OCI-M1 (cell line): ENCODE results near the gene PRIM1.
"Not testable (repeated sequence)": the region's sequence is repeated elsewhere in the genome, so short reads cannot be mapped to it uniquely, and the experiment has no call there.

Experiments used
- DNase-seq: peaks from one replicate; lab custom pipeline; 2025; lab: John Stamatoyannopoulos, UW

Gene PRIM1

DNA sequence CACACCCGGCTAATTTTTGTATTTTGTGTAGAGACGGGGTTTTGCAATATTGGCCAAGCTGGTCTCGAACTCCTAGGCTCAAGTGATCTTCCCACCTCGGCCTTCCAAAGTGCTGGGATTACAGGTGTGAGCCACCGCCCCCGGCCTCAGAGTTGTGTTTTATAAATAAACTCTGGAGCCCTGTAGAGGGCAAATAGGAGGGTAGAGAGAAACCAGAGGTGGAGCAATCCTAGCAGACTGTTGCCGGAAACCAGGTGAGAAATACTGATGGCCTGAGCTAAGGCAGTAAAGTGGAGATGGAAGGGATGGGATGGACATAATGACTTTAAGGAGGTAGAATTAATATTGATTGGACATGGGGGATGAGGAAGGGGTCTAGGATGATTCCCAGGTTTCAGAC lies 8.3 kb upstream of the PRIM1 start:
- DNase-seq = no peak

DNA sequence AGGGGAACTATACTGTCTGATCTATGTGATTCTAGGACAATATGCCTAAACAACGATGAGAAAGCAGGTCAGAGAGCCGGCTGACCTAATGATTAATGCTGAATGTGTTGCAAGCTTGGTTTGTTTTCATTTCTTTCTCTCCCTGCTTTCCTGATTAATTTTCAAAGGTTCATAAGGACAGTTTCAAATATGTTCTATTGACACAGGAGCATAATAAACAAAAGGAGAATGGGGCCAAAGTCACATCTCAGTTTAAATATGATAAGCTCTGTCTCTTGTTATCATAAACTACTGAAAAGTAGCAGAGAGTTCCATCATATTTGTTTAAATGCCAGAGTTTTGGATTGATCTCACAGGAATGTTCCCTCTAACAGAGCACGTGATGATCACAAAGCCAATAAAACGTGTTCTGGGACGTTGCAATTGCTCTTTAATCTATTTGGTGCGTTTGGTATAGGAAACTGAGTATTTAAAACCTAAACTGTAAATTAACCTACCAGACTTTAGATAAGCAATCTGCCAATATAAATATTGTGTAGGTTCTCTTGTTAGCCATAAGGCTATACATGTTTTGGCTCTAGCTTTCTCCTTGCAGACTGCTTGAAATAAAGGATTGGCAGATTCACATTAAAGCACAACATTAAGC lies 7.3 kb upstream of the PRIM1 start:
- no peak for DNase-seq

DNA sequence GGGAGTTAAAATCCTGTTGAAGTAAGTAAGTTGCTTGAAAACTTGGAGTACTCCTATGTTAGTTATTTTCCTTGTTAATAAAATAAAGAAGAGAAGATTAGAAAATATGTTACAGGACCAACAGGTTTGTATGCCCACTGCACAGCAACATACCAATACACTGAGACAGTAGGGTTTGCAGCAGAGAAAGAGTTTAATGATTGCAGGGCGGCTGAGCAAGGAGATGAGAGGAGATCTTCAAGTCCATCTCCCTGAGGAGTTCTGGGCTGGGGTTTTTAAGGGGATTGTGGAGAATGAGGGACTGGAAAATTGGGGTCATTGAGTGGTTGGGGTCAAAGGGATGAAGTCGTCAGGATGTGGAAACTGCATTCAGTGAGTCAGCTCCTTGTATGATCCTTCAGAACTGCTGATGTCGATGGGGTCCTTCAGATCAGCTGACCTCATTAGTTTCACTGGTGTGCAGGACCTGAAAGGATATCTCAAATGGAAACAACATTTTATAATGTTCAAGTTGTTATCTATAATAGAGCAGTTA lies 6.7 kb upstream of the PRIM1 start:
- DNase-seq = no peak

DNA sequence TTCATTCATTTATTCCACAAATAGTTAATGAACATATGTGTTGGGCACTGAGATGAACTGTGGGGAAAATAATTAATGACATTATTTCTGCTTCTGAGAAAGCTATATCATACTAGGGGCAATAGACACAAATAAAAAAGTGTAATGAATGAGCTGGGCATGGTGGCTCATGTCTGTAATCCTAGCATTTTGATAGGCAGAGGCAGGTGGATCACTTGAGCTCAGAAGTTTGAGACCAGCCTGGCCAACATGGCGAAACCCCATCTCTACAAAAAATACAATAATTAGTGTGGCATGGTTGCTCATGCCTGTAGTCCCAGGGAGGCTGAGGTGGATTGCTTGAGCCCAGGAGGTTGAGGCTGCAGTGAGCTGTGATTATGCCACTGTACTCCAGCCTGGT lies 5.8 kb upstream of the PRIM1 start:
- not testable (repeated sequence) for DNase-seq

DNA sequence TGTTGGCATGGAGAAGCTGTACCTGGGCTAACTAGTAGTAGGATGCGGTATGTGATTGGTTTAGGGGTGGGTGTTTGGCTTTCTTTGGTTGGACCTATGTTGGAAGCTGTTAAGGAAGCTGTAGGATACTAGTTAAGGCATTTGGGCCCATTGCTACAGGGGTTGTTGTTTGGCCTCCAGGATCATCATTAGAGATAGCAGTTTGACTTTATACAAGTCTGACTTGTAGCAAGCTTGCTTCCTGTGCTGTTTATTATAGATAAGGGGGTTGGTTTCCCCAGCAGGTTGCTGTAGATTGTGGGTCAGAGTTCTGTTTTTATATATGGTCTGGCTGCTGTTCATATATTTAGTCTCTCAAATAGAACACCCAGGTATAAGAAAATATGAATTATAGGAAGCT lies 1.4 kb upstream of the PRIM1 start:
- peak; percentile 76 for DNase-seq

DNA sequence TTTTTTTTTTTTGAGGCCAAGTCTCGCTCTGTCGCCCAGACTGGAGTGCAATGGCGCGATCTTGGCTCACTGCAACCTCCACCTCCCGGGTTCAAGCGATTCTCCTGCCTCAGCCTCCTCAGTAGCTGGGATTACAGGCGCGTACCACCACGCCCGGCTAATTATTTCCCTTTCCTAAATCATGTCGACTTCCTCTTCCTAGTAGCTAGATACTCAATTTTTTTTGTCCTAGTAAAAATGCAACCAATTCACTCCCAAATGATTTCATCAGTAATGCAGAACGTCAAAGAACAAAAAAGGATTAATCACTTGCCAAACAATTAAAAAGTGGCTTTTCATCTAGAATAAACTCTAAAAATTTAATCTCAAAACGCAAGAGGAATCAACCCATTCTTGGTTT lies 1.5 kb downstream of the PRIM1 start:
- not testable (repeated sequence) for DNase-seq

DNA sequence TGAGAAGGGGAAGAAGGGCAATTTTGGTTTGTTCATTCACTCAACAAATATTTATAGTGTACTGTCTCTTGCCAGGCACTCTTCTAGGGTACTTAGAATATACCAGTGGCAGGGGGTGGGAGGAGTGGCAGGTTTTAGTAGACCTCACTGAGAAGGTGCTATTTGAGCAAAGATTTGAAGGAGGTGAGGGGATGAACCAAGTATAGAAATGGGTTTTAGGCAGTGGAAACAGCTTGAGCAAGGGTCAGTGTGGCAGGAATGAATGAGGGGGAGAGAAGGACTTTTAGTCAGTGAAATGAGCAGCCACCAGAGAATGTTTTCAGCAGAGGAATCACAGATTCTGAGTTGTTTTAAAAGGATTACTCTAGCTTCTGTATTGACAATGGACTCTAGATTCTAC lies 2.3 kb downstream of the PRIM1 start:
- DNase-seq = peak; percentile 37

DNA sequence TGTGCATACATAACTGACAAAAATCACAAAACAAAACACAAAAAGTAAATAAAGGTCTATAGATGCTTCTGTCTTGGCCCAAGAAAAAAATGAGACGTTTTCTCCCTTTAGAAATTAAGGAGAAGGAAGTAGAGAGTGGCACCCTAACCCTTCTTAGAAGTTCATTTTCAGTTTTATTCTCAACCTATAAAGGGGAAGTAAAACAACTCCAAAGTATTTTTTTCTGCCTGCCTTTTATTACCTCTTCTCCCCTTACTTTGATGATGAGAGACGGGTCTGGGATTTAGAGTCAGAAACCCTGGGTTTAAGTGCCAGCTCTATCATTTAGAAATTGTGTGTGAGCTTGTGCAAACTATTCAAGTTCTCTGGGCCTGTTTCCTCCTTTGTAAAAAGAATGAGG lies 2.8 kb downstream of the PRIM1 start:
- peak; percentile 76 for DNase-seq

DNA sequence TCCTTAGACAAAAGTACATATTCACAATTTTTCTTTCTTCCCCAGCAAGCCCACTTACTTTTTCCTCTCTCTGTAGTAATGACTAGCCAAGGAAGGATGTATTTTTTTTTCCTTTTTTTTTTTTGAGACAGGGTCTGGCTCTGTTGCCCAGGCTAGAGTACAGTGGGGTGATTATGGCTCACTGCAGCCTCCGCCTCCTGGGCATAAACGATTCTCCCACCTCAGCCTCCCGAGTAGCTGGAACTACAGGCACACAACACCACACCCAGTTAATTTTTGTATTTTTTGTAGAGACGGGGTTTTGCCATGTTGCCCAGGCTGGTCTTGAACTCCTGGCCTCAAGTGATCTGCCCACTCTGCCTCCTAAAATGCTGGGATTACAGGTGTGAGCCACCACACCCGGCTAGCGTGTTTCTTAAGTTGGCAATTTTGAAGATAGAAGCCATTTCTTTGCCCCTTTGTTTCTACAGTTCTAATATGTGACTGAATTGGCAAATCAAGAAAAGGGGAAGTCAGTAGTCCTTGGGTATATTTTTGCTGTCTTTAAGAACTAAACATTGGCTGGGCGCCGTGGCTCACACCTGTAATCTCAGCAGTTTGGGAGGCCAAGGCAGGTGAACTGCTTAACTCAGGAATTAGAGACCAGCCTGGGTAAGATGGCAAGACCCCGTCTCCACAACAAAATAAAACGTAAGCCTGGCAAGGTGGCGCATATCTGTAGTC lies 23.8 kb downstream of the PRIM1 start:
- DNase-seq = no peak

DNA sequence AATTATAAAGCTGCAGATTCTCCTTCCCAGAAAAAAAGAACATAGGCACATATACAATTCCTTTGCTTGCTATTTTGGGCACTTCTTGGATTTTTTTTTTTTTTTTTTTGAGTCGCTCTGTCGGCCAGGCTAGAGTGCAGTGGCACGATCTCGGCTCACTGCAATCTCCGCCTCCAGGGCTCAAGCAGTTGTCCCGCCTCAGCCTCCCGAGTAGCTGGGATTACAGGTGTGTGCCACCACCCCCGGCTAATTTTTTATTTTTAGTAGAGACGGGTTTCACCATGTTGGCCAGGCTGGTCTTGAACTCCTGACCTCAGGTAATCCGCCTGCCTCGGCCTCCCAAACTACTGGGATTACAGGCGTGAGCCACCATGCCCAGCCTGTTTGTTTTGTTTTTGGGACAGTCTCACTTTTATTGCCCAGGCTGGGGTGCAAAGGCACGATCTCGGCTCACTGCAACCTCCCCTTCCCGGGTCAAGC lies 25.9 kb downstream of the PRIM1 start:
- not testable (repeated sequence) for DNase-seq

DNA sequence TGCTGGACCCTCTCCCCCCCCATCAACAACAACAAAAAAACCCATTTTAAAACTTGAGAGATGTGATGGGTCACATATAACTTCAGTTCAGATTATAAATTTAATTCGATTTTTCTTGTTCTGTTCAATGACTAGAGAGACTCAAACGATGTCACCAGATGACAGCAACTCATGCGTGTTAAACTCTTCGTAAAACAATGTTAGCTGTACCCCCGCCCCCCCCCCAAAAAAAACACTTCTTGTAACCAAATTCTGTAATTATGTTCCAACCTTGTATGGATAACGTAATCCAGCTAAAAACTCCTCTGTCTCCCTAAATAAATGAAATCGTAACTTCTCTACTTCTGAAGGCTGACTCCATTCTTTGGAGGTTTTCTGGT lies 26.4 kb downstream of the PRIM1 start:
- DNase-seq = peak; percentile 60

DNA sequence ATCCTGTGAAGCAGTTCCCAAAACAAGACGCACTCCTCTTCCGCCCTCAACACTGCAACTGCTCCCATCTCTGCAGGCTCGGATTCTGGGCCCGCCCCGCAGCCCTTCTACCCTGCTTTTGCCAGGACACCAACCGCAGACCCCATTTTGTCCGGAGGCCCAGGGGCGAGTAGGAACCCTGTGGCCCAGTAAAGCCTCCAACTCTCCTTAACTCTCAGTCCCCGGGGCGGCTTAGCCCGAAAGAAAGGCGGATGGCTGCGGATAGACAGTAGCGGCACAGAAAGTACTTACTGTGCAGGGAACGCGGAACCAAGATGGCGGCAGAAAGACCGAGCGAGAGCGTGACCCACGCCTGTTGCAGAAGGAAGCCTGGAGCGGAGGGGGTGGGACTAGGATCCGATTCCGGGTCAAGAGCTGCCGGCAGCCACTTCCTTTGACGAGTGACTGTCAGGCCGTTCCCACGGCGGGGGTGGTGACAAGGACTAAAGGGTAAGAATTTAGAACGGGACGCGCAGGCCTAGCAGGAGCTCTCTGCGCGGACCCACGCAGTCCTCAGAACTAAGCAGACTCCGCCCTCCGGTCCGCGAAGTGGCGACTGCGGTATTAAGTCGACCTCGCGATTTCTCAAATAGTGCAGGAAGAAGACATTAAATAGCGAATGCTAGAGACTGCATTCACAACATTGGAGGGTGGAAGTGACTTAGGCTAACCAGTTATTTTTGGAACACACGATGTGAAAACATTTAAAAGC lies 27.0 kb downstream of the PRIM1 start, which contains the start of gene NACA:
NACA (minus strand) TSS at position 328 of the 751 bp plus-strand sequence. CDS start 778 bp downstream, outside the sequence.
- peak; percentile 99 for DNase-seq

DNA sequence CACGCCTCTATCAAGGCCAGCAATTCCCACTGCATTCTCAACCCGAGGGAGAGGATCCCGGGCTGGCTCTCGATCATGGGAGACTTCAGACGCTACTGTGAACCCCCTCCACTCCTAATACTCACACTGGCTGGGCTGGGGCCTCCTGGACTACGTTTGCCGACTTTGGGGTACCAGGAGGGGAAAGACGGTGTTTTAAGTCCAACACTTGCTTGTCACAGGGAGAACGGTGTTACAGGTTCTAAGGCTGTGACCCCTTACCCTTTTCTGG lies 27.5 kb downstream of the PRIM1 start:
- peak; percentile 50 for DNase-seq

DNA sequence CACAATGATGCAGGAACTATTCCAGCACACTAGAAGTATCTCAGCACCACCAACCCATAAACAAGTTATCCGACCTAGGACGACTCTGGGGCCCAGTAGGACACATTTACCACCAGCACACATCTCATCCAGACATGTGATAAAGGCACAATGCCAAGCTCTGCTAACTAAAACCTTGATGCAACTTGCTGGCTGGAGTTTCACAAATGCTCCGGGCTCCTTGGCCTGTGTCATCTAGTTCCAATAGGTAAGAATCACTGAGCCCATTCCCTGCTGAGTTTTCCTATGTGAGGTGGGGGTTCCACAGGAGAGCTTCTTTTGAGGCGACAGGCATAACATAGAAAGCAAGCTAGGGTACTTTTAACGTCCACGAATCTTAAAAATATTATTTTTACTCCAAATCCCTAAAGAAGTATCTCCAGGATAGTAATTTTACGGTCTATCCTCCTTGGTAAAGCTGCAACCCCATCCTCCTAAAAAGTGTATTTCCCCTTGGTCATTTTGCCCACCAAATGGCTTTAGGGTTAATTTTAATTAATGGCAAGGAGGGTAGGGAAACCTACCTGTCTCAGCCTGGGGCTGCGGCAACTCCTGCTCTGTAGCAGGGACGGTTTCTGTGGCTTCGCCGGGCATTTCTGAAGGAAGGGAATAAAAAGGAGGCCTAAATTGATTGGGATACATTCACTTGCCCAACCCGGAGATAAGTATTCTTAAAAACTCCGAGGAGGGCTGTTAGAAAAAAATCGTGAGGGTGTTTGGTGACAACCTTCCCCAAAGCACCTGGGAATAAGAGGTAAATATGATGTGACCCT lies 28.0 kb downstream of the PRIM1 start:
- DNase-seq = peak; percentile 68

DNA sequence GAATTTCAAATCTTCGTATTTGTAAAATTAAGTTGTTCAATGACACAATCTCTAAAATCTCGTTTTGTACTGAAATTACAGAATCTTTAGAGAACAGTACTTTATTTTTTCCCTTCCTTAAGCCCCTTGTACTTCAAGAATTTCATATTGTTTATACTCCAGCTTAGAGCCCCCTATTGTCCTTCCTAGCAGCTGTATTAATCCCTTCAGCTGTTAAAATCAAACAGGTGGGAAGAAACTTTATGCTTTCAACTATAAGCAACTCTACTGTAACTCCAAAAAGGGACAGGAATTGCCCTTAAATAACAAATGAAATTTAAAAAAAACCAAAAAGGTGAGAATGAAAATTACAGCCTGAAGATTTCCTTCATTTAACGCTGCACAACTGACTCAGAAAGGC lies 28.8 kb downstream of the PRIM1 start:
- DNase-seq = no peak

DNA sequence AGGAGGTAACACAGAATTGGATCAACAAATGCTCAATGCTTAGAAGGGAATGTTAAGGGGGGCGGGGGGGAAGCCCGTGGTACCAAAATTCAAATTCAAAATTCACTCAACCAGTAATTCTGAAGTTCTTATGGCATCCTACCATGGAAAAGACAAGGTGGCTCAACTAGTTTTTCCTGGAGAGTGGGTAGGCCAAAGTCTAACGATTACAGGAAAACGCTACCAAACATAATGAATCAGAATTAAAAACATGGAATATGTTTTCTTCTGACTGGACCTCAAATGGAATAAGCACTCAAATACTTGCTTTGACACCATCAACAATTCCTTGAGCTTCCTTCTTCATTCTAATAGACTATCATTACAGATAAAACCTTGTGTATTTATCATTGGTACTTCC lies 29.3 kb downstream of the PRIM1 start:
- DNase-seq = no peak

DNA sequence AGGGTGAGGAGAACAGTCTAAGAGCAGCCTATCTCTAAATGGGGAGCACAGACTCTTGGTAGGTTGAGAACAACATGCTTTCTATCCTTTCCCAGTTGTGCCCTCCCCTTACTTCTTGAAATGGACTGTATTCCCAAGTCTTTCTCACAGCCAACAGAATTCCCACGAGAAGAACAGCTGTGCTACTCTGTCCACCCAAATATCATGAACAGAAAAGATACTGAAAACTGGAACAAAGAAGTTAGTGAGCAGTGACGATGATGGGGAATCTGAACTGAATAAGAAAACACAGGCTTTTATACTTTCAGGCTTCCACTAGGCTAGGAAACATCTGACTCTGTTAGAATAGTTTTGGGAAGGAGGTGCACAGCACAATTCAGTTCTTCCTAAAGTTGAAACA lies 30.4 kb downstream of the PRIM1 start:
- no peak for DNase-seq

DNA sequence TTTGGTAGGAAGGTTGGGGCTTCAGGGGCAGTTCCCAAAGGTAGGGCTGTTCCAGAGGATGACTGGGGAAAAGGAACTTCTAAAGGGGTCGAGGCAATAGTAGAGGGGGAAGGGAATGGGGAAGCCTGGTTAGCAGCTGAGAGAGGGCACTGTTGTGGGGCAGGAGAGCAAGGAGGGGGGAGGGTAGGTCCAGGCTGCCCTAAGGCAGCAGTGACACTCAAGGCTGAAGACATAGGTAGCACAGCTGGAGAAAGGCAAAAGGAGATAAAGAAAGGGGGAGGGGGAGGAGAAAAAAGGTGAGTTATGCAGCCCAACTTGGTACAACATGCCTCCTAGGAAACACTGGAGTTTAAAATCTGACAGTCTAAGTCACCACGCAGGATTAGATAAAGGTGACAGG lies 30.9 kb downstream of the PRIM1 start:
- peak; percentile 36 for DNase-seq

DNA sequence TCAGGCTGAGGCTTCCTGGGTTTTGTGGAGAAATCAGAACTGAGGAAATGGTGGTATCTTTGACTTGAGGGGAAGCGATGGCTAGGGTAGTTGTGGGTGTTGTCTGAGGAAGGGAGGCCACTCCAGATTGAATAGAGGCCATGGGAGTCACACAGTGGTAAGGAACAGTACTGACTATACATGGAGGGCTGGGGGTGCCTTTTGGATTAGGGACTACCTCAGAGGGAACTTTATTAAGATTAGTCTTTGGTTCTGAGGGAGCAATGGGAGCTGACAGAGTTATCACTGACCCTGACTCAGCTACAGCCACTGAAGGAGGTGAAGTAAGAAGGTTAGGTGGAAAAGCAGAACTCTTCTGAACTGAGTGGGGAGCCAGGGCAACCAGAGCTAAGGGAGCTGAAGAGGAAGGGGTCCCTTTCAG lies 31.4 kb downstream of the PRIM1 start:
- DNase-seq = peak; percentile 36

DNA sequence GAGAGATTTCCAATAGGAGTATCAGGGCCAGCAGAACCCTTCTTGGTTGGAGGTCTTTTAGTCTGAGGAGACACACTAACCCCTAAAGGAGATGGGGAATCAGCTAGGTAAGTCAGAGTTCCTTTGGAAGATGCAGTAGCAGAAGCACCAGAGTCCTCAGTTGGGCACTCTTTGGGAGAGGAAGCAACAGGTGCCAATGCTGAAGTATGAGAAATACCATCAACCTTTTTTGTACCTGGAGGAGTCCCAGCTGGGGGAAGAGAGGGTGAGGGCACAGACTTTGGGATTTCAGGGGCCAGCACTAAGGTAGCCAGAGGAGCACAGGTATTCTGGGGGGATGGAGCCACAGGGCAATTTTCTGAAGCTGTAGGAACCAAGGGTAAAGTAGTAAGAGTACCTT lies 33.1 kb downstream of the PRIM1 start:
- no peak for DNase-seq

DNA sequence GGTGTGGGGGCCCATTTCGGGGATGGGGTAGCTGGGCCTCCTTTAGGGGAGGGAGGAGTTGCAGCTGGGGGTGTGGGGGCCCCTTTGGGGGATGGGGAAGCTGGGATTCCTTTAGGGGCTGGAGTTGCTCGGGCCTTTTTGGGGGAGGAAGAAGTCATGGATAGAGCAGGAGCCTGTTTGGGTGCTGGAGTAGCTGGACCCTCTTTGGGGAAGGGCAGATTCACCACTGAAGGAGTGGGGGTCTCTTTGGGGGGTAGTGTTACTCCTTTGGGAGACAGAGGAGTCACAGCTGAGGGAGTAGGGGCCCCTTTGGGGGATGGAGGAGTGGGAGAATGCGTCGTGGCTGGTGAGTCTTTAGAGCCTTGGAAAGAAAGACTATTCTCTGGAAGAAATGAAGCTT lies 33.5 kb downstream of the PRIM1 start:
- no peak for DNase-seq

DNA sequence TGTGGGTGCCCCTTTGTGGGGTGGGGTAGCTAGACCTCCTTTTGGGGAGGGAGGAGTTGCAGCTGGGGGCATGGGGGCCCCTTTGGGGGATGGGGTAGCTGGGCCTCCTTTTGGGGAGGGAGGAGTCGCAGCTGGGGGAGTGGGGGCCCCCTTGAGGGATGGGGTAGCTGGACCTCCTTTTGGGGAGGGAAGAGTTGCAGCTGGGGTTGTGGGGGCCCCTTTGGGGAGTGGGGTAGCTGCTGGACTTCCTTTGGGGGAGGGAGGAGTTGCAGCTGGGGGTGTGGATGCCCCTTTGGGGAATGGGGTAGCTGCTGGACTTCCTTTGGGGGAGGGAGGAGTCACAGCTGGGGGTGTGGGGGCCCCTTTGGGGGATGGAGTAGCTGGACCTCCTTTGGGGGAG lies 34.0 kb downstream of the PRIM1 start:
- no peak for DNase-seq
